GM12872 (cell line): Measurements from ENCODE around the gene PTCHD1.

Experiments used
- CTCF ChIP-seq: IDR thresholded peaks from 3 replicates; pipeline ENCODE4 v1.5.1; 2011; ENCODE audit warnings: low read depth, mild to moderate bottlenecking, low read length, moderate library complexity; ENCODE audit not compliant: insufficient read depth

PTCHD1 gene

DNA sequence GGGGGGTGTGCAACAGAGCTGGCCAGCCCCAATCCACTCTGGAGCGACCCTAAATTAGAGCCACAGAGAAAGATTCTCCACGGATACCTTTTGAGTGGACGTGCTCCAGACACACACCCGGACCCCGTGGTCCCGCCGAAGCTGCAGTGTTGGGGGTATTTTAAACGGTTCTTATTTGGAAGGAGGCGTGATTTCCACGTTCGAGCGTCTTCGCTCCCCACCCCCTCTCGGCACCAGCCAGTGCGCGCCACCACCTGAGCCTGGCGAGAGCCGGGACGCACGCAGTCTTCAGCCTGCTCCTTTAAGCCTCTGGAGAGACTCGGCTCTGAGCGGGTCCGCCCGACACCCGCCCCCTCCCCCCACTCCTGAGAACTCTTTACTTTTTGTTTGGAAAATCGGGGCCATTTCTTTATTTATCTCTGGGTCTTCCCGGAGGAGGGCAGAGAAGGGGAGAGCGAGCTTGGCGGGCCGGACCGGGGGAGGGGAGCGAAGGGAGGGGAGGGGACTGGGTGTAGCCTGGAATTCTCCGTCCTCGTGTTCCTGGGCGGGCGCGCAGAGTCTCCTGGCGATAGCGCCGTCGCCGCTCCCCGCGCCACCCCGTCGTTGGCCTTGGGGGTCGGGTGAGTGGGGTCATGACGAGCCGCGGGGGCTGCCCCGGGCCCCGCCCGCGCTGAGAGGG is 668 bp upstream of the PTCHD1 start:
- TF ChIP-seq CTCF: no peak

GRCh38 chrX:23334521-23334847 is 165 bp upstream of the PTCHD1 start:
- TF ChIP-seq CTCF: no peak

DNA sequence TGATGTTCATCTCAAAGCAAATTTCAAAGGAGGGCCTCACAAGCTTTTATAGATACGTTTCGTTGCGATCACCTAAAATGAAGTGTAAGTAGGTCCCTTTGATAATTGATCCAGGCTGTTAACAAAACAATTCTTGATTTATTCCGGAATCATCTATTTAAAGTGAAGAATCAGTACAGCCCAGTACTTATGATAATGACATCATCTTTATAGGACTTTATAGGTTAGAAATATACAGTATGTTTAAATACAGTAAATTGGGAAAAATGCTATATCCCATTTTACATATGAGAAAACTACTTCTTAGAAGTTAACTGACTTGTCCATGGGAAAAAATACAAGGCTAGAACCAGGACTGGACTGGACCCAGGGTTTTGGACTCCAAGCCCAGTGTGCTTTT is 3.7 kb downstream of the PTCHD1 start:
- TF ChIP-seq CTCF: no peak

DNA sequence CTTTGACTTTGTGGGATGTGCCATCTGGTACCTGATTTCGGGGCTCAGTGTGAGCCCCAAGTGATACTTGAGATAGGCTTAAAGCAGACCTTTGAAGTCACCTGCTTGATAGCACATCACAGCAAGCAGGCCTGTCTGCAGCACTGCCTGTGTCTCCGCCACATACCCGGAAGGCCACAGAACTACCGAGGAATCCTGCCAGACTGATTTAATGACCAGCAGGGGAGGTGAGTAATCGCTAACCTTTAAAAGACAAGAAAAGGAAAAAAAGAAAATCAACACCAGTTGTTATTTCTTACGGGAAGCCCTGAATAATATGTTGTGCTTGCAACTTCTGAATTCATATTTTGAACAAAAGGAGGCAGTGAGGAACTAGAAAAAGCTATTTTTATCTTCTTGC is 6.8 kb downstream of the PTCHD1 start:
- TF ChIP-seq CTCF: no peak

DNA sequence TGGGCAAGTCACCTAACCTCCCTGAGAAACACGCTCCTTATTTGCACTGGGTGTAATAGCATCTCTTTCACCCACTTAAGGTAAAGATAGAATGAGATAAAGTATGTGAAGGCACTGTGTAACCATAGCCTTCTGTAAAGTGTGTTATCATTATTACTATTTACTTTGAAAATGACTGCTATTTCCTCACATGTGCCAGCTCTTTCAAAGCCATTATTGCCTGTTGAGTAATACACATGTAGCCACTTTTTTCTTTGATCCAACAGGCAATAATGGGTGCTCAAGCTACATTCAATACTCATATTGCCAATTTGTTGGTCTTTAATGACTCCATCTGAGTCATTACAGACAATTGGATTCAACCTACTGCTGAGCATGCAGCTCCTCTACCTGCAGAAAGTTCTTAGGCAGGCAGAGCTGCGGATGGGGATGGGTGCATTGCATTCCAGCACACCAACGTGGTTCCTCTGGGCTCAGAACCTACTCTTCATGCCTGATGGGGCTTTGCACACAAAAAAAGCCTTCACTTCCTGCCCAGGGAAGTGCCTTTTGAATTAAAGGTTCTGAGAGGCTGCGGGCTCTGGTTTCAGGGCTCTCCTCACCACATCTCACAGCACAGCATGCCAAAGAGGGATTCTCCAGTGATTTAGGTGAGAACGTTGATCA is 9.7 kb downstream of the PTCHD1 start:
- no peak for TF ChIP-seq CTCF

GRCh38 chrX:23344904-23345271 is 10.2 kb downstream of the PTCHD1 start:
- no peak for TF ChIP-seq CTCF

- TF ChIP-seq CTCF: no peak
Measured at GRCh38 chrX:23356189-23356588, 21.5 kb downstream of the PTCHD1 start.
